OCI-LY1 (cell line): ENCODE data around the gene PNMA8C.

Experiments used
- EZH2 ChIP-seq: fragments of 200-600 bp; sonication (generic), shearing (Covaris generic); IDR thresholded peaks from 2 replicates; pipeline ENCODE4 v1.8.0; 2017; ENCODE audit warnings: borderline replicate concordance, mixed run types, mild to moderate bottlenecking, antibody characterized with exemption, low read length, moderate library complexity, mixed read lengths
- TF ChIP-seq, protein P1 (sequence below): fragments of 200-600 bp; sonication (generic), shearing (Covaris generic); IDR thresholded peaks from 2 replicates; pipeline ENCODE4 v1.5.1; 2017; ENCODE audit warnings: mild to moderate bottlenecking, antibody characterized with exemption, low read length, moderate library complexity, mixed read lengths

DNA sequence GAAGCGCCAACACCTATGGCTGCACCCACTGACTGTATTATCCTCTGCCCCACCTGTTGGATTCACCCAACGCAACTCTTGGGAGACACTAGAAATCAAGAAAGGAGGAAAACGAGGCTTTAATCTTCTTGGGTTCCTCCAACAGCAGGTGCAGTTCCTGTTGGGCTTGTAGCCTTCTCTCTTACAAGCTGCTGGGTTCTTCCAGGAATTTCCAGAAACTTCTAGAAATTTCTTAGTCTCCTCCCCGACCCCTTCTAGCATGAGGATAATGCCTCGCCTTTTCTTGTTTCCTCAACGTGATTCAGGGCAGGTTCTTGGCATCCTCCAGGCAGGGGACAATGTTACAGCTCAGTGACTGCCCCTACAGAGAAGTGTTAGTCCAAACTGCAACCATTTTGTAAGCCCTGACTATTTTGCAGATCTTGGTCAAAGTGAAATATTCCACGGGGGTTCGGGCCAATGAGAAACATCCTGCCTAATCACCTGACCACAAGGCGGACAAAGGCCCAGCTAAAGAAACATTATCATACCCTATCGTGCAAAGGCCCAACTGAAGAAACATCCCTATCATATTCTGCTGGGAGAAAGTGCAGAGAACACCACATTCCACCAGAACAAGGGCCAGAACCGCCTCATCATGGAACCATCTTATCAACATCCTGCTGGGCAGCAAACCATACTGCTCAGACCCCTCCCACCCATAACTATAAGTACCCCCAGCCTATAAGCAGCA, 43.2 kb upstream of the PNMA8C start:
- TF ChIP-seq, protein P1, sequence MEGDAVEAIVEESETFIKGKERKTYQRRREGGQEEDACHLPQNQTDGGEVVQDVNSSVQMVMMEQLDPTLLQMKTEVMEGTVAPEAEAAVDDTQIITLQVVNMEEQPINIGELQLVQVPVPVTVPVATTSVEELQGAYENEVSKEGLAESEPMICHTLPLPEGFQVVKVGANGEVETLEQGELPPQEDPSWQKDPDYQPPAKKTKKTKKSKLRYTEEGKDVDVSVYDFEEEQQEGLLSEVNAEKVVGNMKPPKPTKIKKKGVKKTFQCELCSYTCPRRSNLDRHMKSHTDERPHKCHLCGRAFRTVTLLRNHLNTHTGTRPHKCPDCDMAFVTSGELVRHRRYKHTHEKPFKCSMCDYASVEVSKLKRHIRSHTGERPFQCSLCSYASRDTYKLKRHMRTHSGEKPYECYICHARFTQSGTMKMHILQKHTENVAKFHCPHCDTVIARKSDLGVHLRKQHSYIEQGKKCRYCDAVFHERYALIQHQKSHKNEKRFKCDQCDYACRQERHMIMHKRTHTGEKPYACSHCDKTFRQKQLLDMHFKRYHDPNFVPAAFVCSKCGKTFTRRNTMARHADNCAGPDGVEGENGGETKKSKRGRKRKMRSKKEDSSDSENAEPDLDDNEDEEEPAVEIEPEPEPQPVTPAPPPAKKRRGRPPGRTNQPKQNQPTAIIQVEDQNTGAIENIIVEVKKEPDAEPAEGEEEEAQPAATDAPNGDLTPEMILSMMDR = no peak
- no peak for TF ChIP-seq EZH2
